HG02852 (cell line): ENCODE measurements around the gene C1QC.

Experiments
- ATAC-seq: cut with Tn5 transposase; IDR thresholded peaks from one replicate; pipeline ENCODE4 v1.9.1; 2021; ENCODE audit warnings: mild to moderate bottlenecking, moderate library complexity; ENCODE audit not compliant: unreplicated experiment

C1QC gene

GRCh38 chr1:22618056-22618455 is 25.4 kb upstream of the C1QC start:
- no peak for ATAC-seq

- ATAC-seq = no peak
Observed at GRCh38 chr1:22619252-22619651, 24.2 kb upstream of the C1QC start.

DNA sequence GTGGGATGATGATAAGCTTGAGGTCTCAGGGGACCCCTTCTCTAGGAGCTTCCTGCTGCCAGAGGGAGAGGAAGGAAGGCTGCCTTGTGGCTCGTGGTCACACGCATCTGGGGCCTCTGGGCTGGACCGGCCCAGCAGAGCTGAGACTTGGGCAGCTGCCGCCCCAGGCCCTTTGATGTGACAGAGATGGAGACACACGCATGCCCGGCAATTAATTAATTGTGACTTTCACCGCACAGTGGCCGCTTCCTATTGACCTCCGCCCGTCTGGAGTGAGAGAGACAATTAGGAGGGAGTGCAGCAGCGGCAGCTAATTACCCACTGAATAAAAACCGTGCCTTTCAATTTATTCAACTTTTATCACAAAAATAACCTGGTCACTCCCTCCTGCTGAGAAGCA is 23.6 kb upstream of the C1QC start:
- no peak for ATAC-seq

GRCh38 chr1:22621761-22622160 is 21.7 kb upstream of the C1QC start:
- ATAC-seq = no peak

DNA sequence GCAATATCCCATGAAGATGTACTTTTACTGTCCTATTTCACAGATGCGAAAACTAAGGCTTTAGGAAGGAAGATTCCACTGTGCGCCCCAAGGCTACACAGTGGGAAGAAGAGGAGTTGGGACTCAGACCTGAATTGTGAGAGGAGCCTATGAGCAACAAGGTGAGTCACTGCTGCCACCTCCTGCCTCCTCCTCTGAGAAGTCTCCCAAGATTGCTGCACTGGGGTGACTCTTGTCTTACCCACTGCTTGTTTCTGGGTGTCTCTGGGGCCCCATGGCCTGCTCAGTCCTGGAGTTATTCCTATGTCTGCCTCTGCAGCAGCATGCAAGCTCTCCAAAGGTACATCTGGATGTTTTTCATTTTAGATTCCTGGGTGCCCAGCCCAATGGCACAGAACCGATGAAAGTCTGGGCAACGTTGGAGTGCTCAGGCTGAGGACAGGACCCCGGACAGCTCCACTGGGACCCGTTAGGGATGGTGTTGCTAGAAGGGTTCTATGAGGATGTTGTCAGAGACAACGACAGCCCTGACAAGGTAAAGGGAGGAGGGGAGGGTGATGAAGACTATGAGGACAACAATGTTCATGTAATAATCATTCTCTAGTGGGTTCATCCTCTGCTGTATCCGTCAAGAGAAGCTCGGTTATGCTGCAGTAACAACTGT is 18.0 kb upstream of the C1QC start:
- ATAC-seq = no peak

- no peak for ATAC-seq
Observed at GRCh38 chr1:22626237-22627157, 16.9 kb upstream of the C1QC start.

DNA sequence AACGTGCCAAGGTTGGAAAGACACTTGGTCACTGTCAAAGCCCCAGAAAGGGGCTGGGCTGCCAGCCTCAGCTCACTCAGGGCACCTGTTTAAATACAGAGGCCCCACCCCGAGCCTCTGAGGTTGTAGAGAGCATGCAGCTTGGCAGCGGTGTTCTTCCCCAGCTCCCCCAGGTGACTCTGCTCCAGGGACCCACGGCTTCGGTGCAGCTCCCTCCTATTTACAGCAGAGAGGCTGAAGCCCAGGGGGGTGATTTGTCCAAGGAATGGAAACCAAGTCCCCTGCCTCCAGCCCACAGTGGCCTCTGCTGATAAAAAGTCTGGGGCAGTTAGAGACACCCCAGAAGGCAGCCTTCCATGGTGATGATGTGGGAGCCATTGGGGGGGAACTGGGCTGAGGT is 16.1 kb upstream of the C1QC start:
- ATAC-seq = no peak

GRCh38 chr1:22628698-22629444 is 14.6 kb upstream of the C1QC start:
- ATAC-seq = no peak

- ATAC-seq = no peak
Observed at GRCh38 chr1:22629886-22630285, 13.5 kb upstream of the C1QC start.

GRCh38 chr1:22633697-22634463 is 9.6 kb upstream of the C1QC start:
- no peak for ATAC-seq

- ATAC-seq = no peak
Observed at GRCh38 chr1:22635436-22635835, 8.0 kb upstream of the C1QC start.

DNA sequence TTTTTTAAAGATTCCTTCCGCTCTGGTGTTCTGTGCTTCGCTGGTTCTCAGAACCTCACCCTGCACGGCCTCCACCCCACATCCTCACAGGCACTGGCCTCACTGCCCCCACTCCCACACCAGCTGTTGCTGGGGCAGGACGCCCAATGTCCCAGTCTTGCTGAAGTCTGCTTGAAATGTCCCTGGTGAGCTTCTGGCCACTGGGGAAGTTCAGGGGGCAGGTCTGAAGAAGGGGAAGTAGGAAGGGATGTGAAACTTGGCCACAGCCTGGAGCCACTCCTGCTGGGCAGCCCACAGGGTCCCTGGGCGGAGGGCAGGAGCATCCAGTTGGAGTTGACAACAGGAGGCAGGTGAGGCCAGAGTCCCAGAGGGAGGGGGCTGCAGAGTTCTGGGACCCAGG is 7.1 kb upstream of the C1QC start, which contains the start of gene C1QA:
TSS of gene C1QA (plus strand) at position 276 of the 400 bp plus-strand sequence. CDS start 989 bp downstream, outside the sequence.
- no peak for ATAC-seq

- no peak for ATAC-seq
Observed at GRCh38 chr1:22636927-22637326, 6.5 kb upstream of the C1QC start.

DNA sequence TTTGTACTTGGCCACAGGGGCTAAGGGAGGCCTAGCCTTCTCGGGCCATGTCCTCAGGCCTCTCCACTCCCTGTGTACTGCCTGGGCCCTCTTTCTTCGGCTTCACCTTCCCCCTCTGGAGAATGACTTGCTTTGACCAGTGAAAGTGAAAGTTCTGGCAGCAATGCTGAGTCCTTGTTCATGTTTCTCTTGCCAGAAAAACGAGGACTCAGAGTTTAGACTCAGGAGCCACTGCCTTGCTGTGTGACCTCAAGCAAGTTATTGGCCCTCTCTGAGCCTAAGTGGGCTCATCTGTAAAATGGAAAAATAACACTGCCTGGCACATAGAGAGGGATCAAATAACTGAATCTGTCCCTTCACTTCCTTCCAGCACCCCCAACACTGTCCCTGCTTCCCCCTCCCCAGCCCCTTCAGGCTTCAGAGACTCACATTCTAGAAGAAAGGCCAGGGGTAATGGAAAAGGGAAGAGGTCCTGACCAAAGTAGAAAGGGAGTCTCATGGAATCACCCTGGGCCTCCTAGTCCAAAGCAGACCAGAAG is 5.5 kb upstream of the C1QC start:
- ATAC-seq = no peak

GRCh38 chr1:22638476-22639234 is 4.8 kb upstream of the C1QC start:
- no peak for ATAC-seq

GRCh38 chr1:22639286-22639685 is 4.1 kb upstream of the C1QC start:
- no peak for ATAC-seq

- no peak for ATAC-seq
Observed at GRCh38 chr1:22641247-22641646, 2.2 kb upstream of the C1QC start.

DNA sequence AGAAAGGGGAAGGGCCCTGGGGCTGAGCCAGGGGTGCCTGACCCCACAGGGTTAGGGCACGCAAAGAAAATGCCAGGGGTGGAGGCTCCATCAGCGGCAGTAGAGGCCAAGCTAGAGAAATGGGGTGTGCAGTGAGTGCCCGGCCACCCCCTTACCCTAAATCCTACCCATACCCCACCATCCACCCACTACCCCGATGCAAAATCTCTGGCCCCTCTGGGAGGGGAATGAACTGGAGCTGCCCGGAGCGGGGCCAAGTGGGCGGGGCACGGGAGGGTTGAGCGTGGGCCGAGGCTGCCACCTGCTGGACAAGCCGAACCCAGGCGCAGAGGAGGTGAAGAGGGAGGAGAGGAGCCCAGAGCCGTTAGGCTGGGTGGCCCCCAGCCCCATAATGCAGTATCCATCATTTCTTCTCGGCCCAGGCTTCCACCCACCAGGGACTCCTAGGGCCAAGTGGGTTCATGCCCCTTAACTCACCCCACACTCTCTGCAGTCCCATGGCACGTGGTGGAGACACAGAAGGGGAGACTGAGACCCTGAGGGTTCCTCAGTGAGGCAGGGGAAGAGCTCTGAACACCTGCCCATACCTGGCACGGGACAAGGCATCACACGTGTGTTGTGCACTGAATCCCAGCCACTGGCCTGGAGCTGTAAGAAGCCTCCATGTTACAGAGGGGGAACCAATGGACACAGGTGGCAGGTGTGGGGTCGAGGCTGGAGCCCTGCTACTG is 1.4 kb upstream of the C1QC start:
- no peak for ATAC-seq

DNA sequence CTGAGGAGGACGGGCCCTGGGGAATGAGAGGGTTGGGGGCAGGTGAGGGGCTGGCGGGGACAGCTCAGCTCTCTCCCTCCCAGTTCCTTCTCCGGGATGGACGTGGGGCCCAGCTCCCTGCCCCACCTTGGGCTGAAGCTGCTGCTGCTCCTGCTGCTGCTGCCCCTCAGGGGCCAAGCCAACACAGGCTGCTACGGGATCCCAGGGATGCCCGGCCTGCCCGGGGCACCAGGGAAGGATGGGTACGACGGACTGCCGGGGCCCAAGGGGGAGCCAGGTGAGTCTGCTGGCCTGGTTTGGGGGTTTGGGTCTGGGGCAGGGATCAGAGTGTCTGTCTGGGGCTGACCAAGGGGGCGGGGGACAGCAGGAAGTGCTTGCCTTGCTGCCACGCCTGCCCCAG is 495 bp downstream of the C1QC start:
- ATAC-seq = no peak
